Upper lobe of left lung (tissue), 6 donors: Measurements from ENCODE around the gene AGAP1. TPM values are rescaled to one million over a fixed set of nuclear protein-coding genes. Genes with fewer than 3 reads are reported as not detected.
"Not testable (repeated sequence)": the region's sequence is repeated elsewhere in the genome, so short reads cannot be mapped to it uniquely, and the experiment has no call there.

Experiments used
- ATAC-seq, 2 donors: fragments of 200-7000 bp; cut with Tn5 transposase; one replicate each; pipeline ENCODE4 v1.9.1; 2022; ENCODE audit warnings: mild to moderate bottlenecking in 2 of 2, moderate library complexity in 2 of 2; ENCODE audit not compliant: low FRiP score in 2 of 2
- DNase-seq, 2 donors: peaks; one replicate each; pipeline ENCODE4 v3.0.0-alpha.2; 2019 to 2020
- H3K27ac ChIP-seq, 4 donors: fragments of 200-600 bp; sonication (generic); one replicate each; pipeline ENCODE4 v1.5.1; 2016 to 2019
- H3K27me3 ChIP-seq, 4 donors: fragments of 200-600 bp; sonication (generic); one replicate each; pipeline ENCODE4 v1.5.1; 2017 to 2019
- H3K36me3 ChIP-seq, 4 donors: fragments of 200-600 bp; sonication (generic); one replicate each; pipeline ENCODE4 v1.5.1; 2016 to 2019
- H3K4me1 ChIP-seq, 4 donors: fragments of 200-600 bp; sonication (generic); one replicate each; pipeline ENCODE4 v1.5.1; 2018 to 2019
- H3K4me3 ChIP-seq, 4 donors: fragments of 200-600 bp; sonication (generic); one replicate each; pipeline ENCODE4 v1.5.1; 2017 to 2019; ENCODE audit warnings: mild to moderate bottlenecking in 2 of 4, moderate library complexity in 1 of 4
- H3K9me3 ChIP-seq, 4 donors: fragments of 200-600 bp; sonication (generic); one replicate each; pipeline ENCODE4 v1.5.1; 2018 to 2019
- CTCF ChIP-seq, 6 experiments: fragments of 450-650 bp in 4 of 6; fragments of 200-600 bp in 2 of 6; sonication (generic) in 2 of 6; IDR thresholded peaks; one replicate each; pipeline ENCODE4 v1.5.1; 2016 to 2019; ENCODE audit warnings: antibody characterized with exemption in 6 of 6
- EP300 ChIP-seq, 4 donors: sonication (generic); formaldehyde crosslinking; IDR thresholded peaks; one replicate each; pipeline ENCODE4 v1.5.1; 2017; ENCODE audit warnings: antibody characterized with exemption in 4 of 4, control low read depth in 2 of 4
- POLR2A ChIP-seq, 4 donors: fragments of 450-650 bp; IDR thresholded peaks; one replicate each; pipeline ENCODE4 v1.5.1; 2016 to 2017; ENCODE audit warnings: antibody characterized with exemption in 4 of 4, mild to moderate bottlenecking in 2 of 4
- POLR2AphosphoS5 ChIP-seq, 2 donors: sonication (generic); formaldehyde crosslinking; IDR thresholded peaks; one replicate each; pipeline ENCODE4 v1.5.1; 2017; ENCODE audit warnings: antibody characterized with exemption in 2 of 2
- WGBS, 2 donors: methylation state at CpG; one replicate each; pipeline ENCODE4 v1.1.5; 2017 to 2018; 5-methylcytosine and 5-hydroxymethylcytosine counted together
- total RNA-seq, 6 donors: library from RNA; depleted of rRNA in 4 of 6; stranded (reverse); fragments of >200 nt in 4 of 6; gene quantifications; one replicate each; pipeline versions ENCODE4 v1.1.0 to v1.2.1, GENCODE V29; 2016 to 2021
- donor health status: DM: no; HTN: no; CAD: no; lungs with moderate emphysema.
- donor health status: DM: no; HTN: yes; CAD: no; lungs with severe emphysema.

AGAP1 gene
- total RNA-seq, 6 donors from 2014 or later: 25.5 to 45.1 (median 30.7) TPM

- 91 to 96% methylated on average over 9 to 10 of the region's 10 CpGs for WGBS, 2 donors
- H3K9me3 ChIP-seq: no peaks in the 10 kb centered on the region
Observed at GRCh38 chr2:236137066-236137465, 643.2 kb downstream of the AGAP1 start.

GRCh38 chr2:236141616-236142015, 647.8 kb downstream of the AGAP1 start:
- not testable (repeated sequence) for DNase-seq, H3K27me3 ChIP-seq, H3K4me1 ChIP-seq, H3K9me3 ChIP-seq, H3K36me3 ChIP-seq, H3K4me3 ChIP-seq, H3K27ac ChIP-seq, ATAC-seq
- 90 to 93% methylated on average over 11 of the region's 11 CpGs for WGBS, 2 donors

More at GRCh38 chr2:236137066-236137465, 643.2 kb downstream of the AGAP1 start:
- Histone ChIP-seq H3K4me3 (no peak overlapping the region), H3K27ac (no peak overlapping the region), H3K4me1 (no peaks in the 10 kb centered on the region), H3K27me3 (no peaks in the 10 kb centered on the region), H3K36me3 (no peaks in the 10 kb centered on the region)
- no peak for TF ChIP-seq EP300 (IDR thresholded peaks at IDR 0.05)
- no peak for TF ChIP-seq CTCF (IDR thresholded peaks at IDR 0.05)
- TF ChIP-seq POLR2A (IDR thresholded peaks at IDR 0.05): no peak
- no peak for TF ChIP-seq POLR2AphosphoS5 (IDR thresholded peaks at IDR 0.05)
- ATAC-seq (no peak), DNase-seq (no peak)

GRCh38 chr2:236143811-236144210, 650.0 kb downstream of the AGAP1 start:
- H3K27me3 ChIP-seq: no peaks in the 10 kb centered on the region
- WGBS, 2 donors: 89 to 94% methylated on average over 10 of the region's 10 CpGs
- no peak overlapping the region for H3K27ac ChIP-seq
- H3K4me1 ChIP-seq: no peaks in the 10 kb centered on the region
- ATAC-seq: no peak
- H3K36me3 ChIP-seq: no peaks in the 10 kb centered on the region
- DNase-seq: no peak
- TF ChIP-seq EP300 (IDR thresholded peaks at IDR 0.05) (no peak), CTCF (IDR thresholded peaks at IDR 0.05) (no peak), POLR2A (IDR thresholded peaks at IDR 0.05) (no peak), POLR2AphosphoS5 (IDR thresholded peaks at IDR 0.05) (no peak)
- no peaks in the 10 kb centered on the region for H3K9me3 ChIP-seq
- no peak overlapping the region for H3K4me3 ChIP-seq

- H3K9me3 ChIP-seq: peaks cover 0 to 11% (median 0%) of the 10 kb centered on the region in 4 donors
Observed at GRCh38 chr2:236146436-236146835, 652.6 kb downstream of the AGAP1 start.

GRCh38 chr2:236155406-236155805, 661.6 kb downstream of the AGAP1 start:
- peaks cover 0 to 15% (median 6%) of the 10 kb centered on the region in 4 donors for H3K27me3 ChIP-seq
- 92 to 93% methylated on average over 3 of the region's 3 CpGs for WGBS, 2 donors

More at GRCh38 chr2:236146436-236146835, 652.6 kb downstream of the AGAP1 start:
- Histone ChIP-seq H3K27me3 (no peaks in the 10 kb centered on the region), H3K27ac (no peak overlapping the region), H3K36me3 (no peaks in the 10 kb centered on the region), H3K4me3 (no peak overlapping the region), H3K4me1 (no peaks in the 10 kb centered on the region)
- DNase-seq (no peak), ATAC-seq (no peak)
- 93 to 97% methylated on average over 7 of the region's 7 CpGs for WGBS, 2 donors
- TF ChIP-seq EP300 (IDR thresholded peaks at IDR 0.05) (no peak), POLR2AphosphoS5 (IDR thresholded peaks at IDR 0.05) (no peak), POLR2A (IDR thresholded peaks at IDR 0.05) (no peak), CTCF (IDR thresholded peaks at IDR 0.05) (no peak)

More at GRCh38 chr2:236155406-236155805, 661.6 kb downstream of the AGAP1 start:
- ATAC-seq (no peak), DNase-seq (no peak)
- Histone ChIP-seq H3K9me3 (peaks cover 0 to 23% (median 9%) of the 10 kb centered on the region in 4 donors), H3K4me3 (no peak overlapping the region), H3K36me3 (no peaks in the 10 kb centered on the region), H3K4me1 (peaks cover 0 to 7% (median 2%) of the 10 kb centered on the region in 4 donors), H3K27ac (no peak overlapping the region)
- TF ChIP-seq POLR2AphosphoS5 (IDR thresholded peaks at IDR 0.05) (no peak), CTCF (IDR thresholded peaks at IDR 0.05) (no peak), POLR2A (IDR thresholded peaks at IDR 0.05) (no peak), EP300 (IDR thresholded peaks at IDR 0.05) (no peak)
